GM23338 (cell line): ENCODE measurements around the gene ARMC9. TPM values are rescaled to one million over a fixed set of nuclear protein-coding genes. Genes with fewer than 3 reads are reported as not detected.

Experiments used
- ATAC-seq: fragments of 200-7000 bp; cut with Tn5 transposase; 3 replicates; pipeline ENCODE4 v1.9.1; 2020
- DNase-seq: peaks from one replicate; pipeline ENCODE4 v3.0.0-alpha.2; 2015; ENCODE audit warnings: low spot score
- H2AFZ ChIP-seq: fragments of 200-600 bp; sonication (generic); 2 replicates; pipeline ENCODE4 v1.8.0; 2016; ENCODE audit warnings: antibody characterized with exemption, mild to moderate bottlenecking, moderate library complexity
- H3F3A ChIP-seq: fragments of 200-600 bp; sonication (generic); replicated peaks from 2 replicates; pipeline ENCODE4 v1.8.0; 2017; ENCODE audit warnings: antibody characterized with exemption, mixed run types, low read depth
- H3K27ac ChIP-seq: fragments of 200-600 bp; sonication (generic); 2 replicates; pipeline ENCODE4 v1.6.1; 2016; ENCODE audit warnings: low read depth
- H3K27me3 ChIP-seq: fragments of 200-600 bp; sonication (generic); 2 replicates; pipeline ENCODE4 v1.8.0; 2016; ENCODE audit warnings: mild to moderate bottlenecking, mixed run types, moderate library complexity; ENCODE audit not compliant: insufficient read depth
- H3K36me3 ChIP-seq: fragments of 200-600 bp; sonication (generic); 2 replicates; pipeline ENCODE4 v1.8.0; 2016; ENCODE audit warnings: mild to moderate bottlenecking; ENCODE audit not compliant: insufficient read depth
- H3K4me1 ChIP-seq: fragments of 200-600 bp; sonication (generic); 2 replicates; pipeline ENCODE4 v1.8.0; 2016; ENCODE audit warnings: mild to moderate bottlenecking, moderate library complexity; ENCODE audit not compliant: insufficient read depth
- H3K4me2 ChIP-seq: fragments of 200-600 bp; sonication (generic); 2 replicates; pipeline ENCODE4 v1.7.1; 2017; ENCODE audit warnings: mixed run types
- H3K4me3 ChIP-seq: fragments of 200-600 bp; sonication (generic); 2 replicates; pipeline ENCODE4 v1.6.1; 2016; ENCODE audit warnings: mixed run types
- H3K79me2 ChIP-seq: fragments of 200-600 bp; sonication (generic); replicated peaks from 2 replicates; pipeline ENCODE4 v1.8.0; 2017; ENCODE audit warnings: mild to moderate bottlenecking; ENCODE audit not compliant: insufficient read depth
- H3K9me2 ChIP-seq: fragments of 200-600 bp; sonication (generic); 2 replicates; pipeline ENCODE4 v1.8.0; 2017; ENCODE audit not compliant: insufficient read depth
- H4K20me1 ChIP-seq: fragments of 200-600 bp; sonication (generic); replicated peaks from 2 replicates; pipeline ENCODE4 v1.8.0; 2017; ENCODE audit warnings: mild to moderate bottlenecking; ENCODE audit not compliant: insufficient read depth
- H3K27ac Mint-ChIP-seq: 2 replicates; pipeline ENCODE4 v1.8.0; 2020; ENCODE audit warnings: inconsistent platforms, mild to moderate bottlenecking, moderate library complexity, mixed read lengths
- H3K27me3 Mint-ChIP-seq: 3 replicates; pipeline ENCODE4 v1.8.0; 2022; ENCODE audit warnings: low read depth, mild to moderate bottlenecking, moderate library complexity, mixed read lengths, inconsistent platforms; ENCODE audit not compliant: insufficient read depth, poor library complexity
- H3K36me3 Mint-ChIP-seq: 3 replicates; pipeline ENCODE4 v1.8.0; 2021; ENCODE audit warnings: low read depth, mild to moderate bottlenecking, inconsistent platforms, moderate library complexity, mixed read lengths
- H3K4me1 Mint-ChIP-seq: 3 replicates; pipeline ENCODE4 v1.8.0; 2020; ENCODE audit warnings: mild to moderate bottlenecking, inconsistent platforms, mixed read lengths
- H3K4me3 Mint-ChIP-seq: 3 replicates; pipeline ENCODE4 v1.8.0; 2021; ENCODE audit warnings: moderate library complexity, mild to moderate bottlenecking, inconsistent platforms, mixed read lengths
- H3K9me3 Mint-ChIP-seq: 3 replicates; pipeline ENCODE4 v1.8.0; 2020; ENCODE audit warnings: moderate library complexity, mild to moderate bottlenecking, inconsistent platforms, mixed read lengths
- CREB1 ChIP-seq: fragments of 250-450 bp; sonication (Bioruptor Pico); IDR thresholded peaks from 2 replicates; pipeline ENCODE4 v1.5.0; 2020; ENCODE audit warnings: low read depth, mild to moderate bottlenecking, moderate library complexity
- EZH2 ChIP-seq: fragments of 200-600 bp; sonication (generic); IDR thresholded peaks from one replicate; pipeline ENCODE4 v1.8.0; 2017; ENCODE audit warnings: antibody characterized with exemption, mild to moderate bottlenecking, low read depth; ENCODE audit not compliant: unreplicated experiment
- EZH2phosphoT487 ChIP-seq: fragments of 200-600 bp; sonication (generic); IDR thresholded peaks from one replicate; pipeline ENCODE4 v1.8.1; 2018; ENCODE audit warnings: antibody characterized with exemption; ENCODE audit not compliant: unreplicated experiment
- NANOG ChIP-seq: IDR thresholded peaks from 2 replicates; pipeline ENCODE4 v1.6.1; 2016; ENCODE audit warnings: antibody characterized with exemption, borderline replicate concordance
- ZNF114 ChIP-seq: fragments of 250-450 bp; sonication (Bioruptor Pico); IDR thresholded peaks from 2 replicates; pipeline ENCODE4 v1.5.0; 2020; ENCODE audit warnings: mild to moderate bottlenecking, moderate library complexity
- ZNF462 ChIP-seq: fragments of 250-450 bp; sonication (Bioruptor Pico); IDR thresholded peaks from 2 replicates; pipeline ENCODE4 v1.5.0; 2020; ENCODE audit warnings: mild to moderate bottlenecking, moderate library complexity
- polyA plus RNA-seq: library from polyadenylated mRNA; unstranded; fragments of >200 nt; fragmentation: Nextera tagmentation; extraction: Ambion mirVana; gene quantifications from 2 replicates; pipeline ENCODE4 v1.2.1, GENCODE V29; 2016
- total RNA-seq: library from RNA; depleted of rRNA; stranded (reverse); fragments of >200 nt; shearing (Covaris generic); gene quantifications from 2 replicates; pipeline ENCODE4 v1.2.3, GENCODE V29; 2014

Gene ARMC9
- total and polyA plus RNA-seq, 2 experiments from 2014 or later, result 29.2 to 56.0 TPM

GRCh38 chr2:231410293-231411004 is 212.0 kb downstream of the ARMC9 start (continued):
- peak; percentile 84; the same call in 1 of the 2 replicates for TF ChIP-seq ZNF114 (CRISPR knock-in tag)
- no peak for TF ChIP-seq EZH2phosphoT487
- TF ChIP-seq CREB1 (CRISPR knock-in tag), result no peak
- no peak for TF ChIP-seq ZNF462 (CRISPR knock-in tag)

- DNase-seq, result peak; percentile 43
- Mint-ChIP-seq H3K9me3 (peaks cover 27% of the 10 kb centered on the region), H3K27me3 (peaks cover 16% of the 10 kb centered on the region), H3K4me3 (peak overlapping the region; percentile 70), H3K27ac (peak overlapping the region; percentile 99), H3K4me1 (peaks cover 48% of the 10 kb centered on the region), H3K36me3 (peaks cover 29% of the 10 kb centered on the region)
- H3K4me1 ChIP-seq, result peaks cover 37% of the 10 kb centered on the region
- peaks cover 10% of the 10 kb centered on the region; the same call in 1 of the 2 replicates for H3F3A ChIP-seq
- H2AFZ ChIP-seq, result no peak overlapping the region
- H3K4me2 ChIP-seq, result peak overlapping the region; percentile 83
- no peaks in the 10 kb centered on the region for H4K20me1 ChIP-seq
- TF ChIP-seq NANOG (peak; percentile 44; the same call in 1 of the 2 replicates), EZH2 (no peak)
- peak overlapping the region; percentile 95 for H3K27ac ChIP-seq
- no peaks in the 10 kb centered on the region for H3K79me2 ChIP-seq
- H3K27me3 ChIP-seq, result no peaks in the 10 kb centered on the region
- no peaks in the 10 kb centered on the region for H3K36me3 ChIP-seq
- peak overlapping the region; percentile 55 for H3K4me3 ChIP-seq
- ATAC-seq, result peak; percentile 2; the same call in 2 of the 3 replicates
- H3K9me2 ChIP-seq, result no peaks in the 10 kb centered on the region
Observed at GRCh38 chr2:231411237-231411636, 212.8 kb downstream of the ARMC9 start.
